Hematopoietic multipotent progenitor cell treated with erythropoietin and hydrocortisone succinate and interleukin-3 and kit ligand, for 6 days (in vitro differentiated cells): ENCODE data around the gene ALKBH4.
"Not testable (repeated sequence)": the region's sequence is repeated elsewhere in the genome, so short reads cannot be mapped to it uniquely, and the experiment has no call there.

Experiments
- DNase-seq: peaks from one replicate; pipeline ENCODE4 v3.0.0-alpha.2; 2015

Gene ALKBH4

GRCh38 chr7:102454932-102455331 lies 9.7 kb downstream of the ALKBH4 start:
- not testable (repeated sequence) for DNase-seq

GRCh38 chr7:102454468-102454867 lies 10.2 kb downstream of the ALKBH4 start:
- no peak for DNase-seq

- DNase-seq = no peak
Observed at GRCh38 chr7:102453319-102453718, 11.3 kb downstream of the ALKBH4 start.

GRCh38 chr7:102452451-102452850 lies 12.2 kb downstream of the ALKBH4 start:
- no peak for DNase-seq

- no peak for DNase-seq
Observed at GRCh38 chr7:102451371-102452054, 13.2 kb downstream of the ALKBH4 start.

GRCh38 chr7:102450242-102450641 lies 14.4 kb downstream of the ALKBH4 start:
- DNase-seq = peak; percentile 58

DNA sequence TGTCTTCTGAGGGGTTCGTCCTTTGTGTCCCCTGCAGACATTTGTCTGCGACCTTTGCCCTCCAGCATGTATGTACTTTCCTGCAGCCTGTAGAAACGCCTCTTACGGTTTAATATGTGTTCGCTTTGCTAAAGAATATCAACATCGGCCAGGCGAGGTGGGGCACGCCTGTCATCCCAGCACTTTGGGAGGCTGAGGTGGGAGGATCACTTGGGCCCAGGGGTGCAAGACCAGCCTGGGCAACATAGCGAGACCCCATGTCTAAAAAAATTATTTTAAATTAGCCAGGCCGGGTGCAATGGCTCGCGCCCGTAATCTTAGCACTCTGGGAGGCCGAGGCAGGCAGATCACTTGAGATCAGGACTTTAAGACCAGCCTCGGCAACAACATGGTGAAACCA lies 15.5 kb downstream of the ALKBH4 start:
- DNase-seq = no peak

- DNase-seq = no peak
Observed at GRCh38 chr7:102447311-102447710, 17.4 kb downstream of the ALKBH4 start.

- no peak for DNase-seq
Observed at GRCh38 chr7:102446387-102447156, 18.1 kb downstream of the ALKBH4 start.

DNA sequence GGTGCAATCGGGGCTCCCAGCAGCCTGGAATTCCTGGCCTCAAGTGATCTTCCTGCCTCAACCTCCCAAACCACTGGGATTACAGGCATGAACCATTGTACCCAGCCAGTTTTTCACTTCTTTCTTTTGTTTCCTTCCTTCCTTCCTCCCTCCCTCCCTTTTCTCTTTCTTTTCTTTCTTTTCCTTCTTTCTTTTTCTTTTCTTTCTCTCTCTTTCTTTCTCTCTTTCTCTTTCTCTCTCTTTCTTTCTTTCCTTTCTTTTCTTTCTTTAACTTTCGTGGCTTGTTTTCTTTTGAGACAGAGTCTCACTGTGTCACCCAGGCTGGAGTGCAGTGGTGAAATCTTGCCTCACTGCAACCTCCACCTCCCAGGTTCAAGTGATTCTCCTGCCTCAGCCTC lies 19.0 kb downstream of the ALKBH4 start:
- DNase-seq = no peak

GRCh38 chr7:102444961-102445673 lies 19.5 kb downstream of the ALKBH4 start:
- no peak for DNase-seq

GRCh38 chr7:102439963-102440795 lies 24.5 kb downstream of the ALKBH4 start:
- no peak for DNase-seq

GRCh38 chr7:102436118-102436517 lies 28.5 kb downstream of the ALKBH4 start:
- no peak for DNase-seq

DNA sequence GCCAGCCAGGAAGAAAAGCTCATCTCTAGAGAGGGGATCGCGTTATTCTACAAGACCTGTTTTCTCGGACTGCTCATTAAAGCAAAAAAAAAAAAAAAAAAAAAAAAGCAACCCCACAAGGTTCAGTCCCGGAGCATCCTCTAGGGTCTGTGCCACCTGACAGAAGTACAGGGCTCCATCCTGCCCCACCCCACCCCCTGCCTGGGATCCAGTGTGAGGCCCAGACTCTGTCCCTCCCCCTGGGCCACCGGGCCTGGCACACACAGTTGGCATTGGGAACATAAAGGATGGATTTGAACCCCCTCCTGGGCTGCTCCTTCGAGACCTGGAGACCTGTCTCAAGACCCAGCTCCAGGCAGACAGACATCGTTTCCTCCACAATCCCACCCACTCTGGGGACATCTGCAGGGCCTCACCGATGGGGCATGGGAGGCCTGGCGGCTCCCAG lies 30.6 kb downstream of the ALKBH4 start:
- DNase-seq = no peak

GRCh38 chr7:102433219-102434038 lies 31.2 kb downstream of the ALKBH4 start, which contains the start of gene ORAI2:
ORAI2 (plus strand) TSS chr7:102433575; CDS start chr7:102438957, 5,382 bp downstream.
- peak; percentile 78 for DNase-seq

DNA sequence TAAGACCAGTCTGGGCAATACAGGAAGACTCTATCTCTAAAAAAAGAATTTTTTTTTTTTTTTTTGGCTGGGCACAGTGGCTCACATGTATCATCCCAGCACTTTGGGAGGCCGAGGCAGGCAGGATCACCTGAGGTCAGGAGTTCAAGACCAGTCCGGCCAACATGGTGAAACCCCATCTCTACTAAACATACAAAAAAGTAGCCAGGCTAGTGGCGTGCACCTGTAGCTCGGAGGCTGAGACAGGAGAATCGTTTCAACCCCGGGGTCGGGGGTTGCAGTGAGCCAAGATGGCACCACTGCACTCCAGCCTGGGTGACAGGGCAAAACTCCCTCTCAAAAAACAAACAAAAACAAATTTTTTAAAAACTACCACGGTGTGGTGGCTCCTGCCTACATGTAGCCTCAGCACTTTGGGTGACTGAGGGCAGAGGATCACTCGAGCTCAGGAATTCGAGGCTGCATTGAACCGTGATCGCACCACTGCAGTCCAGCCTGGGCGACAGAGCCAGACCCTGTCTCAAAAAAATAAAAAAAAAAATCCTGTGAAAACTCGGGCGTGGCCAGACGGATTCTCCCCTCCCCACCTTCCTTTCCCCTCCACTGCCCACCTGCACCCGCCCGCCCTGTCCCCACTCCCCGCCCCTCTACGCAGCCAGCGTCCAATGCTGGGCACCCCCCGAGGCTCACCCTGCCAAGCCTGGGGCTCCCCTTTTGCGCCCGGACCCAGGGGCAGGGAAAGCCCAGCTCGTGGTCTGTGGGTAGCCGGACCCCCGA lies 32.0 kb downstream of the ALKBH4 start:
- DNase-seq = no peak

GRCh38 chr7:102431617-102432298 lies 32.9 kb downstream of the ALKBH4 start:
- peak; percentile 63 for DNase-seq

DNA sequence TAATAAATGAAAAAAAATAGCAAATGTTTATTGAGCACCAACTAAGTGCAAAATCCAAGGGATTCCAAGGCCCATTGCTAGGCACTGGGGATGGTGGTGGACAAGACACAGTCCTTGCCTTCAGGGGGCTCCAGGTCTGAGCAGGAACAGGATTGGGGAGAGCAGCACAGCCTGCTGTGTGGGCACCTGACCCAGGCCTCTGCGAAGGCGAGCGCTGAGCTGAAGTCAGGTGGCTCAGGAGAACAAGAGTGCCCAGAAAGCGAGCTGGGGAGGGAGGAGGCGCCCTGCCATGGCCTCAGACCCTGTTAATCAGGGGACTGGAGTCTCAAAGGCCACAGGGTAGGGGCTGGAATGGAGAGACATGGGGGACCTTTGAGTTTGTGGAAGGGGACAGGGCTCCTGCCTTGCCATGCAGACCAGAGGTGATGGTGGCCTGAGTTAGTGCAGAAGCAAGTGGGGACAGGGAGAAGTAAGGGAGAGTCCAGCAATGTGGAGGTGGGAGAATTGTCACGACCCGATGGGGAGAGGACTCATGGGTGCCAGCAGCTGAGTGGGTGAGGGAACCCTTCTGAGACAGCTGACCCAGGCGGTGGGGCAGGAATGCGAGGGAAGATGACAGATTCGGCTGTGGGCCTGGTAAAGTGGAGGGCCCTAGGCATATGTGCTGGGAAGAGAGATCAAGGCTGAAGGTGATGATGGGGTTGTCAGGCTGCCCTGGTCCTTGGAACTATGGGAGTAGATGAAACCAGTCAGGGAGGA lies 35.3 kb downstream of the ALKBH4 start:
- no peak for DNase-seq

- peak; percentile 26 for DNase-seq
Observed at GRCh38 chr7:102427019-102427405, 37.7 kb downstream of the ALKBH4 start.
